Measurements from ENCODE around the gene MEGF11.

- no peak for TF ChIP-seq POLR2A (IDR thresholded peaks at IDR 0.05)
- no peak for TF ChIP-seq CTCF (IDR thresholded peaks at IDR 0.05)
Observed at GRCh38 chr15:66235866-66236265, 17.7 kb downstream of the MEGF11 start.
